ENCODE measurements around the gene SYPL2.

SYPL2 gene

DNA sequence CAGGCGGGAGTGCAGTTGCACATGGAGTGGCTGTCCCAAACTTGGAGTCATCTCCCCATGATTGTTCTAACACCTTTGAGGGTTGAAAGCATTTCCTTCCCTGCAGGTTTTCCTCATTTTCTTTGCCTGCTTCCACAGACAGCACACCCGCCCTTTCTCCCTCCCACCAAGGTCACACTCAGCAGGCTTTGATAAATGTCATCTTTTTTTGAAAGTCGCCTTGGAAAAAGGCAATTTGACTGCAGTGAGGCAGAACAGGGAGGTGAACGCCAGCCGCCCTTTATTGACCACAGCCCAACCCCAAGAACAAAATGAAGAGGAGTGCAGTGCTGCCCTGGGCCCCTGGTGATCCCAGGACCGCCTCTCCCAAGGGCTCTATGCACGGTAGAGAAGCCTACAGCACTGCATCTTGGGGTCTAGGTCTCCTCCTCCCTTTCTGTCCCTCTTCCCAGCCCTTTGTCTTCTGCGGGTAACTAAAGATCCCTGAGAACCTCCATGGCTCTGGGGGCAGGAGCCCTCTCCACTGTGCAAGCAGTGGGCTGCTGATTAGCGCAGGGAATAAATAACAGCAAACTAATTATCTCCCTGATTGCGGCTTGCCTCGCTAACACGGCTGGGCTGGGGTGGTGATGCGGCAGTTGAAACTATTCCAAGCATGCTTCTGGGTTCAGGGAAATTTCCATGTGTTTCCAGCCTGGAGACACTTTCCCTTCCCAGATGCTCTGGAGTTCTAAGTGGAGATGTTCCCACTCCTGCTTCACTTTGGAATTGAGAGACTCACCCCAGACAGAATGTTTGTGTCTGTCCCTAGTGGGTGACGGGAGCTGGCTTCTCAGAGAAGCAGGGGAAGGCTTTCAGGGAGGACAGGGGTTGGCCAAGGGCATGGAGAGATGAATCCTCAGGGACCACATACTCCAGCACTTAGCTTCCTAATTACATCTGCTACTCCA, 54.9 kb downstream of the SYPL2 start:
- no peak for DNase-seq

DNA sequence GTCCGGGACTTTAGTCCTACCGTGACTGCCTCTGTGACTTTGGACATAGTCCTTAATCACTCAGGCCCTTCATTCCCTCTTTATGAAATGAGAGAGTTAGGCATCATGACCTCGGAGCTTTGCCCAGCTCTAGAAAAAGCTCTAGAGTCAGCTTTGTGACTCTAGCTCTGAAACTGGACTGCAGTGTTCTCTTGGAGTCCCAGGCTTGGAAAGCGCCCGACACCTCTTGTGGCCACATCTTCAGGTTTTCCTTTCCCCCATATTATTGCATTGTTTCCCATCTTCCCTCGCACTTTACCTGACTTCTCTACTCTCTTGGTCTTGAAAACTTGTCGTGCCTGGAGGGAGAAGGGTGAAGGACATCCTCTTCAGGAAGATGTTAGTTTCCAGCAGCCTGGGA, 55.7 kb downstream of the SYPL2 start:
- DNase-seq, result no peak

DNA sequence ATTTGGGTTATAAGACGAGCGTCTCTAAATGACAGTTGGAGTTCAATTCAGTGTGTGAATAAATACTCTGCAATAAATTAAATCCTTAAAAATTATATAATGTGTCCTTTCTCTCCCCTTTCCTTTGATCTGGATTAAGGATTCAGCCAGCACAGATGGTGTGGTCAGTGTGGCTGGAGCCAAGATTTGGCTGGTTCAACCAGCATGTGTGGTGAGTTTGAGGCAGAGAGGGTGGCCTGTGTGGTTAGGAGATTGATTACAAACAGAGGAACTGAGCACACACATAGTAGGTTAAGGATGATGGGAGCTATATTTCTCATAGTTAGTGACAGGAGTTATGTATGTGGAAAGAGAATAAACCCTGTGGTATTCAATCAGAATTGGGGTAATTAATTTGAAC, 57.4 kb downstream of the SYPL2 start:
- no peak for DNase-seq

- DNase-seq, result no peak
Observed at GRCh38 chr1:109527098-109527811, 60.9 kb downstream of the SYPL2 start.

DNA sequence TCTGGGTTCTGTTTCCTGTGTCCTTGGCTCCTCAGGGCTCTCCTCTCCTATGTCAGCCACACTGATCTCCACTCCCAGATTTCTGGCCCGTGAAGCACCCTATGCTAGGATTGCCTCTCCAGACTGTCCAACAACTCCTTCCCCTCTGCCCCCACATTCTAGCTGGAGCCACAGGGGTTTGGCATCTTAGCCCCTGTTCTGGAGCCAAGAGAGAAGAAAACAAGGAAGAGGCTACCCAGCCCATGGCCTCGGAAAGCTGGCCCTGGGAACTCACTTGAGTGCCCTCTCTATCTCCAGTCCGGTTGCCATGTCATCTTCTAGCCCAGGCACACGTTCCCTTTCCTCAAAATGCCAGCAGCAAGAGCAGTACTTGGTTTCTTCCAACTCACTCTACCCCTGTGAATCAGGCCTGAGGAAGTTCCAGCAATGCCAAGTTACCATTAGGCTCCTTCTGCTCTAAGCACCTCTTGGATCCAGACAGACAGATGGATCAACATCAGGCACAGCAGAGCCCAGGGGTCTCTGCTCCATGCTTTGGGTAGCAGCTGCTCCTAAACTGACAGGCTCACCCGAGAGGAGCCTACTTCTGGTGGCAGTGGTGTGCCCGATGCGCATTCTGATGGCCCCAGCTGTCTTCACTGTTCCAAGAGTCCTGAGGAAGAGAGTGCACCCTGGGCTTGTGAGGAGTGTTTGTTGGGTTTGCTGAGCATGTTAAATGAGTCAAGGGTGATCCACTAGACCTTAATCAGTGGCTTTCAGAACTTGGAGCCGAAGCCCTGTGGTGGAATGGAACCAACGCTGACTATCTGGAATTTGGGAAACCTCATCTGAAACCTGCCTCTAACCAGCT, 61.7 kb downstream of the SYPL2 start:
- no peak for DNase-seq

GRCh38 chr1:109528712-109529111, 62.4 kb downstream of the SYPL2 start:
- DNase-seq, result no peak

DNA sequence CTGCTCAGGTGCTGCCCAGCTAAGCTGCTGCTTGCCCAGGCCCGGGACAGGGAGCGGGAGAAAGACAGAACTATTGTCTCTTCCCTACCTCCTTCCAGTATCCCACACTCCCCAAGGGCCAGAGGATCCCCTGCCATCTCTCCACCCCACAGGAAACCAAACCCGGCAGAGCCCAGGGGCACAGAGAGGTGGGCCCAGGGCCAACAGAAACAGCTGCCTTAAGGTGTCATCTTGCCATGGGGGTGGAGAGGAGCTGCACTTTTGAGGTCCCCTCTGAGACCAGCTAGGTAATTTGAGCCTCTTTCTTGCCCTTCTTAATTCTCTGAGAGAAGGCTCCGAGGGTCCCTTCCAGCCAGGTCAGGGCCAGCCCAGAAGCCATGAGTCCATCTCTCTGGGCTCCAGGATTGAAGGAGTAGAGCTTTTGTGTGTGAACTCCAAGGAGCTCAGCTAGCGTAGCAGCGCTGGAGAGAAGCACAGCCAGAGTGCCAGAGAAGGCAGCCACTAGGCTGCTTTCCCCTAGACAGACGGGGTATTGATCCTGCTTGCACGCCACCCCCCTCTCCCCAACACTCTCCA, 63.6 kb downstream of the SYPL2 start:
- DNase-seq, result peak in 1 of 2 experiments; percentile 9

DNA sequence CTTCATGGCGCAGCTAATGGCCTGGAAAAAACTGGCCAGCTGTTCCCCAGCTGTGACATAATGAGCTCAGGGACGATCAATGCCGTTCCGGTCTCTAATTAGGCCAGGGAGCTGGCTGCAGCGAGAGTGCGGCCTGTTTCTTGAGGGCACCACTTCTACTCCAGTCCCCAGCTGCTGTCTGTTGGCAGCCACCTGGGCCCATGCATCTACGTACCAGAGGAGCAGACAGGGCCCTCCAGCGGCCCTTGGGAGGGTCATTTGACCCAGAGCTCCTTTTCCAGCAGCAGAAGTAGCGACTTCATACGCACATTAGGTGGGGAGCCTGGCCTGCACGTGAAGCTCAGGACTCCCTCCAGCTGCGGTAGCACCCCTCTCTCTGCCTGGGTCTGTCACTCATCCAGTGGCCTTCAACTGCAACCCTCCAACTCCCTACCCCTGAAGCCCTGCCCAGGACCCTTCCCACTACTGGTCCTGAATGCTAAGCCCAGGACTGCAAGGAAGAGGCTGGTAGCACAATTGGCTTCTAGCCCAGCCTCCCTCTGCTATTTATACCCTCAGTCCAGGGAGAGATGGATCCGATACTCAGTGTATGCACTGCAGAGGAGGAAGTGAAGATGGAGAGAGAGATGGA, 64.2 kb downstream of the SYPL2 start:
- peak in 1 of 2 experiments; percentile 39 for DNase-seq

DNA sequence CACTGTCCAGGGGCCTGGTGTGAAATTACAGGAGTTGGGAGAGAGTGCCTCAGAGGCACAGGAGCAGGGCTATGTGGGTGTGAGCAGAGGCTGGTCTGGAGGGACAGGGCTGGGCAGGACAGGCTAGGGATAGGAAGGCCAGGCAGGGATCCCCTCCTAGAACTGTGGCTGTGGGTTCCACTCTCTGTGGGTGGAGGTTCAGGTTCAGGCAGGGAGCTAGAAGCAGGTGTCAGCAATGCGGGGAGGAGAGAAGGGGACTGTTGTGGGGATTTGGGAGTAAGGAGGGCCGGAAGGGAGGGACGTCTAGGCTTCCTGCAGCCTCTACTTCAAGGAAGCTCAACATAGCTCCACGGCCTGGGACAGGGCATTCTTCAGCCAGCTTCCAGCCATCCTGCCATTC, 65.0 kb downstream of the SYPL2 start:
- DNase-seq, result no peak

Data from NCI-H2081 (cell line).